Stimulated activated CD4-positive, alpha-beta T cell treated with anti-CD3 and anti-CD28 coated beads, Interleukin-4, amount 100 ng/mL, for 24 hours (primary cell): ENCODE measurements around the gene UBTF.

Source experiments
- DNase-seq: peaks from one replicate; pipeline ENCODE4 v3.0.0-alpha.2; 2020

The UBTF gene

DNA sequence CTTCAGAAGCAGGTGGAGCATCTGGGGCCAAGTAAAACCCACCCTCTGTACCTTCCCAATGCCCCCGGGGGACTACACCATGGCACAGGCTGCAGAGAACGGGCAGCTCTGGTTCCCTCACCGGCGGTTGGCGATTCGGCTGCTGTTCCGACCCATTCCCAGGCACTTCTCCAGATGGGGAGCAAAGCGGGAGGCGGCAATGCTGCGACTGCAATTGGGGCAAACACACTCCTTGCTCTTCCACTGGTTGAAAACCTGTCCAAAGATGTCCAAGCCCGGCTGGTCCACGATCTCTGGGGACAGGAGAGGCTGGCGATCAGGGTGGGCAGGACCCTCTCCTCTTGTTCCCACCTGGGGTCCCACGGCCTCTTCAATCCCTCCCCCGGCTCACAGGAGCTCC is 22.4 kb downstream of the UBTF start:
- DNase-seq: no peak

DNA sequence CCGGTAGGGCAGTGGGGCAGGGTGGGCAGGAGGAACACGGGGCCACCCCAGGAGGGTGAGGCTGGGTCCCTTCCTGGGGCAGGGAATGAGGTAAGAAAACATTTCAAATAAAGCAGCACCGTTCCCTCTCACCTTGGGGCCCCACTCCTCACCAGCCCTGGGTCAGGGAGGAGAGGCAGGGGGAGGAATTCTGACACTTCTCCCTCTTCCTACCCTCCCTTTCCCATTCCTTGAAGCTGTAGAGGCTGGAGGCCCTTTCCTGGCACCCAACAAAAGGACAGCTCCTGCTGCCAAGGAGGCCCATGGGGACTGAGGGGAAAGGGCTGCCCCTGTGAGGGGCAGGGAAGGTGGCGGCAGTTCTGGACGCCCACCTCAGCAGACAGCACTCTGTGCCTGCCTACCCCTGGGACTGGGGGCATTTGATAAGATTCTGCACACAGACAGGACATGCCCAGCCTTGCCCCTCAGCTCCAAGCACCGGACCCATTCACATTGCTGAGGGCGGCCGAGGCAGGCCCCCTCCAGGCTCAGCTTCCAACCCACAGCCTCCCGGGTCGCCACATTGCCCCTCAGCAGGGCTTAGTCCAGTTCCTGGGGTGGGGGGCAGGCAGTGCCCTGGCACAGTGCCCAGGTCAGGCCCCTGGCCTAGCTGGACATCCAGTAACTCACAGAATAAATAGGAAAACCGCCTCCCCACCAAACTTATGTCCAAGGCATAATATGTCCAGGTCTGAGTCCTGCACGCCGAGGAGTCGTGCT is 26.0 kb downstream of the UBTF start:
- no peak for DNase-seq

DNA sequence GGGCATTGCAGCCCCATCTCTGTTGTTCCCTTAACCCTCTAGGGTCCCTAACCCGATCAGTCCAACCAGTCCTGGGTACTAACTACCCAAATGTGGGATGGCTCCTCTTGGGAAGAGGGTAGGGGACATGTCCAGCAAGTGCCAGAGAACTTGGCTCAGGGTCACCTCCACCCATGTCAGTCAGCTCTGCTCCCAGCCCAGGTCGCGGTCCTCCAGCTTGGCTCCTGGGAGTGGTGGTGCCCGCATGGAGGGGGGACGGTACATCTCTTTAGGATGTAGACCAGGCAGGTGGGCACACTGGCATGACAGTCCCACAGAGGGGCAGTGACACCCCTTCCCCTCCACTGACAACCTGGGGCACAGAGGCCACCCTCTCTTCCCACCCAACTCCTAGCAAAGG is 26.7 kb downstream of the UBTF start:
- no peak for DNase-seq

DNA sequence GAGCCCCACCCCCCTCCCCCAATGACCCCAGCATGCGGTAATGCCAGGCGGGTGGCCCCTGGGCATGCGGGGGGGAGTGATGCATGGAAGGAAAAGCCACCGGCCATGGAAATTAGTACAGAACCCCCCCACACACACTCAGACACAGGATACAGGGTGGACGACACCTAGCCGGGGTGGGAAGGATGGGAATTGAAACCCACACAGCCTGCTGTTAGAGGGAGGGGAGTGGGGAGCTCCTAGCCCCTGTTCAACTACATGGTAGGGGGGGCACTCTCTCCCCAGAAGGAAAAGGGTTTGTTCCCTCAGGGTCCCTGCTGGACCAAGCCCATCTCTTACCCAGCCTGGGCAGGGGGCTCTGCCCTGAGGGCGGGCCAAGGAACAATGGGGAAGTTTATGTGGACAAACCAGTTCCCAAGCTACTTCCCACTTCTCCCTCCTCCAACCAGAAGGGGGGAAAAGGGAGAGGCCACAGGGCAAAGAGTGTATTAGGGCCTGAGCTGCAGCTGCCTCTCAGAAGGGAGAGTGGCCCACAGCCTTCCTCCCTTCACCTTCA is 27.5 kb downstream of the UBTF start:
- no peak for DNase-seq

DNA sequence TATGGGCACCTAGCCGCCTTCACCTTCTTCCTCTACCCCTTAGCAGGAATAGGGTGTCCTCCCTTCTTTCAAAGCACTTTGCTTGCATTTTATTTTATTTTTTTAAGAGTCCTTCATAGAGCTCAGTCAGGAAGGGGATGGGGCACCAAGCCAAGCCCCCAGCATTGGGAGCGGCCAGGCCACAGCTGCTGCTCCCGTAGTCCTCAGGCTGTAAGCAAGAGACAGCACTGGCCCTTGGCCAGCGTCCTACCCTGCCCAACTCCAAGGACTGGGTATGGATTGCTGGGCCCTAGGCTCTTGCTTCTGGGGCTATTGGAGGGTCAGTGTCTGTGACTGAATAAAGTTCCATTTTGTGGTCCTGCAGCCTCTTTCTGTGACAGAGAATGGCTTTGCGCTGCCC is 28.1 kb downstream of the UBTF start:
- DNase-seq: no peak

DNA sequence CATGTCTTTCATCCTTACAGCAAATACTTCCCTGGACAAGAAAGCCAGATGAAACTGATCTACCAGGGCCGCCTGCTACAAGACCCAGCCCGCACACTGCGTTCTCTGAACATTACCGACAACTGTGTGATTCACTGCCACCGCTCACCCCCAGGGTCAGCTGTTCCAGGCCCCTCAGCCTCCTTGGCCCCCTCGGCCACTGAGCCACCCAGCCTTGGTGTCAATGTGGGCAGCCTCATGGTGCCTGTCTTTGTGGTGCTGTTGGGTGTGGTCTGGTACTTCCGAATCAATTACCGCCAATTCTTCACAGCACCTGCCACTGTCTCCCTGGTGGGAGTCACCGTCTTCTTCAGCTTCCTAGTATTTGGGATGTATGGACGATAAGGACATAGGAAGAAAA is 29.0 kb downstream of the UBTF start:
- no peak for DNase-seq

DNA sequence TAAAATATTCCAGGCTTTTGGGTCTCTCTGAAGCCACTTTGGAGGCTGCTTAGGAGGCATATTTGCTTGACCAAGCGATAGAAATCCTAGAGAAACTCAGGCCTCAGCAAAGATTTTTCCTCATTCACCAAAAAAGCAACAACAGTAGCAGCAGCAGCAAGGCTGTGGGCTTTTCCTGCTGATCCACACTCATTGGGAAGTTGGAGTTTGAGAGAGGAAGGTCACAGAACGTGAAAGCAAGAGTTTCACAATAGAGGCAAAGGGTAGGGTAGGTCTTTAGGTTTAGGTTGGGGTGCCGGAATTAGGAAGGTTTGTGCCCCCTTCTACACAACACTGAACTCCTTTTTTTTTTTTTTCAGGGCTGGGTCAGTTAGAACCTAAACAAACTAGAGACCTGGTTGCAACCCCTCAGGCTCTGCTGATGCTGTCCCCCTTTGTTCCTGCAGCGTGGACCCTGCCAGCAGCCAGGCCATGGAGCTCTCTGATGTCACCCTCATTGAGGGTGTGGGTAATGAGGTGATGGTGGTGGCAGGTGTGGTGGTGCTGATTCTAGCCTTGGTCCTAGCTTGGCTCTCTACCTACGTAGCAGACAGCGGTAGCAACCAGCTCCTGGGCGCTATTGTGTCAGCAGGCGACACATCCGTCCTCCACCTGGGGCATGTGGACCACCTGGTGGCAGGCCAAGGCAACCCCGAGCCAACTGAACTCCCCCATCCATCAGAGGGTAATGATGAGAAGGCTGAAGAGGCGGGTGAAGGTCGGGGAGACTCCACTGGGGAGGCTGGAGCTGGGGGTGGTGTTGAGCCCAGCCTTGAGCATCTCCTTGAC is 30.7 kb downstream of the UBTF start:
- no peak for DNase-seq

DNA sequence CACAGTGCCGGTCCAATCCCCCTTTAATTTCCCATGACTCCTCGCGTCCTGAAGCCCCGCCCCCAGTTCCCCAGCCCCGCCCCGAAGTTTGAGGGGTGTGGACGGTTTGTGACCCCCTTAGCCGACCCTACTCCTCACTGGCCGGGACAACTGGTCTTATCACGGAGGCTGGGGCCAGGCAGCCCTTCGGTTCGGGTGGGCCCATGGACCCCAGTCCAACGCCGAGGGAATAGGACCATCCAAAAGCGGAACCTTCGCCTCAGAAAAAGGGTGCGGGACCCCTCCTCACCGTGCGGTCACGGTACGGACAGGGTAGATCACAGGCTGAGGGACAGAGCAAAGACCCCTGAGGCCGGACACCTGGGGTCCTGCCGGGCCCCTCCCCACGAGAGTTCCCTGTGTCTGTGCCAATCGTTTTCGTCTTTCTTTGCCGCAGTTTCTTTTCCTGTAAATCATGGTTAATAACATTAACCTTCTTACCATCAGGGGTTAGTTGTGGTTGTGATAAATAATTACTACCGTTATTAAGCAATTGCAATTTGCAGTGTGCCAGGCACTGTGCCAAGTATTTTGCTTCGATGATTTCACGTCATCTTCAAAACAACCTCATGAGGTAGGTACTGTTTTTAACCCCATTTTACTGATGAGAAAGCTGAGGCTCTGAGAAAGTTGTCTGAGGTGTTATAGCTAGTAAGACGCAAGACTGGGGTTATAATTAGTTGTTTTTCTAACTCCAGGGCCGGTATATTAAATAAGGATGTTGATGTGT is 32.2 kb downstream of the UBTF start:
- DNase-seq: no peak

DNA sequence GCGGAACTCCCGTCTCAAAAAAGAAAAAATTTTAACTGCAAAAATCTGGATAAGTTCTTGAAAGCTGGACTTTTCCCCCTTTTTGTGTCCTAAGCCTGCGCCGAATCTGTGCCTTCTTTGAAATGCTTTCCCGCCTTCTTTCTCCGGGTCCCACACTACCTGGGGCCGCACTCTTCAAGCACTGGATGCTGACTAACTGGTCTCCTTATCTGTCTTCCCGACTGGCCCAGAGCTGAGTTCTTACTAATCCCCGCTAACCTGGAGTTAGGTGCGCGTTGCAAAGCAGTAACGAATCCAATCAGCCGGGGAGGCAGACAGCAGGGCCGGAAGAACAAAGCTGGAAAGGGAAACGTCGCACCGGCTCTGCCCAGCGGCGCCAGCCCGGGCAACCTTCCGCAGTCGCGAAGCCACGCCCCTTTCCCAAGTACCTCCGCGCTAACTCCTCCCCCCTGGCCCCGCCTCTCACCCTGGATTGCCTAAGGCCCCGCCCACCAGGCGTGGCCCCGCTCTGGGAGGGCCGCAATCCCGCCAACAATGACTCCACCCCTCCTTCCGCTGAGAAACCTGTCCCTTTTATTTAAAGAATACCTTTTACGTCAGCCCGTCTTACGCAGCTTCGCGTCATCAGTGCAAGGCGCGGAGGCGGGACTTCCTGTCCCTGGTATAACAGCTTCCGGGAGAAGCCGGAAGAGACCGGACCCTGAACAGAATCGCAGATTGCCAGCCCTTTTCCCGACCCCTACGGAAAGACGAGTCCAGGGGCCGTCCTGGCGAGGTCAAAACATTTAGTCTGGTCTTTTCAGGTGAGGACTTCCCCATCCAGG is 33.0 kb downstream of the UBTF start, which contains the start of gene TMUB2:
TMUB2 (plus strand) TSS at position 666 of the 824 bp plus-strand sequence. CDS start 737 bp downstream, outside the sequence.
- peak; percentile 99 for DNase-seq

DNA sequence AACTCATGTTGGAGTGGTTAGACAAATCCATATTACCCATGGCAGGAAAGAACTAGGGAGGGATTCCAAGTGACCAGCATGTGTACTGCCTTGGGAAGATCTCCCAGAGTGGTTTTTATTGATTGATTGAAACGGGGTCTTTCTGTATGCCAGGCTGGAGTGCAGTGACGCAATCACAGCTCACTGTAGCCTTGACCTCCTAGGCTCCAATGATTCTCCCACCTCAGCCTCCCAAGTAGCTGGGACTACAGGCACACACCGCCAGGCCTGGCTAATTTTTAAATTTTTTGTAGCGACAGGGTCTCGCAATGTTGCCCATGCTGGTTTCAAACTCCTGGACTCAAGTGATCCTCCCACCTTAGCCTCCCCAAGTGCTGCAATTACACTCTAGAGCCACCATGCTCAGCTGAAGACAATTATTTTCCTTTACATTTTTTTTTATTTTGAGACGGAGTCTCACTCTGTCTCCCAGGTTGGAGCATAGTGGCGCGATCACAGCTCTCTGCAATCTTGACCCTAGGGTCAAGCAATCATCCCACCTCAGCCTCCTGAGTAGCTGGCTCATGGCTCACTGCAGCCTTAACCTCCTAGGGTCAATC is 35.2 kb downstream of the UBTF start:
- DNase-seq: no peak

DNA sequence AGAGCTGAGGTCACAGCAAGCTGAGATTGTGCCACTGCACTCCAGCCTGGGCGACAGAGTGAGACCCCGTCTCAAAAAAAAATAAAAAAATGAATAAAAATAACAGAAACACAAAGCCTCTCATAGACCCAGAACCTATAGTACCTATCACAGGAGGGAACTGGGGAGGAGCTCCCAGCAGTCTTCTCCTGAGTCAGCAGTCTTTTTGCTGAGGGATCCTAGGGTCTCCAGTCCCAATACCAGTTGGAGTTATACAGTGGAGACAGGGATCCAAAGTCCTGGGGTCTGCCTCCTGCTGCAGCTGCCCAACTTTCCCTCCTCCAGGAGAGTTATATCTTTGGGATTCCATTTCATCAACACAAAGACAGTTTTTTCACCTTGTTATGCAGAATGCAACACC is 36.5 kb downstream of the UBTF start:
- no peak for DNase-seq

DNA sequence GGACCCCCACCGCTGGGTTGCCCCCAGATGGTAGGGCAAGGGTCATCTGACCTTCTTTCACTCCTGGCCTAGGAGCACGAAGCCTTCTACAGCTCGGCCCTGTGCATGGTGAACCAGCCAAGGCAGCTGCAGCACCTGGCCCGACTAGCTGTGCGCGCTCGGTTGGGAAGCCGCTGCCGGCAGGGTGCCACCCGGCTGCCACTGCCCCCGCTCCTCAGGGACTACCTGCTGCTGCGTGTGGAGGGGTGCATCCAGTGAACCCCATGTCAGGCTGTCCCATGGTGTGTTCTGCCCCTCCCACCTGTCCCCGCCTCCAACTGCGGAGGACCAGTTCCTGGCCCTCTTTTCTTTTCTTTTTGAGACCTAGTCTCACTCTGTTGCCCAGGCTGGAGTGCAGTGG is 41.3 kb downstream of the UBTF start:
- no peak for DNase-seq

DNA sequence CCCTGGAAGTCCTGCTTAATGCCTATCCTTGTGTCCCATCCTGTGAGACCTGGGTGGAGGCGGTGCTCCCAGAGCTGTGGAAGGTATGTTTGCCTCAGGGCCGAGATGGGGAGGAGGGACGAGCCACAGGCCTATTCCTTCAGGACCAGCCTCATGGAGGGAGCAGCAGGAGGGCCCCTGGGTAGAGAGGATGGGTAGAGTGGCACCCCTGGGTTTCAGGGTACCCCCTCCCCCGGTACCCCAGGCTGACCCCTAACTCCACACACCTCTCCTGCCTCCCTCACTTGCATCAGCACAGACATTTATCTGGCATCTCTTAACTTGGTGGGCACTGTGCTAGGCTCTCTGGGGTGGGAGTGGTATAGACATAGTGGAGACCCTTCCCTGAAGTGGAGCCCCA is 41.8 kb downstream of the UBTF start:
- DNase-seq: no peak

DNA sequence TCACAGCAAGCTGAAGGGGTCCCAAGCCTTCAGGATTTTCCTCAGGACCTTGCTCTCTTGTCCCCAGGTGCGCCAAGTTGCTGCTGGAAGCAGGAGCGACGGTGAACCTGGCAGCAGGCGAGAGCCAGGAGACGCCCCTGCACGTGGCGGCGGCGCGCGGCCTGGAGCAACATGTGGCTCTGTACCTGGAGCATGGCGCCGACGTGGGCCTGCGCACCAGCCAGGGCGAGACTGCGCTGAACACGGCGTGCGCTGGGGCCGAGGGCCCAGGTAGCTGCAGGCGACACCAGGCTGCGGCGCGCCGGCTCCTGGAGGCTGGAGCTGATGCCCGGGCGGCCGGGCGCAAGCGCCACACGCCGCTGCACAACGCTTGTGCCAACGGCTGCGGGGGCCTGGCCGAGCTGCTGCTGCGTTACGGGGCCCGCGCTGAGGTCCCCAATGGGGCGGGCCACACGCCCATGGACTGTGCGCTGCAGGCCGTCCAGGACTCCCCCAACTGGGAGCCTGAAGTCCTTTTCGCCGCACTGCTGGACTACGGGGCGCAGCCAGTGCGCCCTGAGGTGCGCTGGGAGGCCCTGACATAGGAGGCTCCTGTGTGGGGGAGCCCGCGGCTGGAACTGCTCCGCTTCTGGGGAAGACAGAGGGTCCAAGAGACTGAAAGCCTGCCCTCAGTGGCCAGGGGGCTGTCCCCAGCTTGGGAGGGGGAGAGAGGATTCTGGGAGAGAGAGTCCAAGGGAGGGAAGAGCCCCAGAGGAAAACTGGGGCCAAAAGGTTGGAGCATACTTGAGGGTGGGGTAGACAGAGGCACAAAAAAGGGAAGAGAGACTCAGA is 42.6 kb downstream of the UBTF start:
- DNase-seq: no peak

DNA sequence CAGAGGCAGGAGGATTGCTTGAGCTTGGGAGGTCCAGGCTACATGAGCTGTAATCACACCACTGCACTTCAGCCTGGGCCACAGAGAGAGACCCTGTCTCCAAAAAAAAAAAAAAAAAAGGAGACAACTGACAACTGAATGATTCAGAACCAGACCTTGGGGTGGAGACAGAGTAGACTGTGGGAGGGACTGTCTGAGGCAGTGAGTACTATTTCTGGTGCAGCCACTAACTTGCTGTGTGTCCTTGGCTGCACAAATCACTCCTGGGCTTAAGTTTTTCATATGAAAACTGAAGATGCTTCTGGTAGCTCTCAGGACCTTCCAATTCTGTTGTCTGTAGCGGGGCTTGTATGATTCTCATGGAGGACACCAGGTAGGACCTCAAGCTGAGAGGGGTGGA is 43.2 kb downstream of the UBTF start:
- DNase-seq: no peak

DNA sequence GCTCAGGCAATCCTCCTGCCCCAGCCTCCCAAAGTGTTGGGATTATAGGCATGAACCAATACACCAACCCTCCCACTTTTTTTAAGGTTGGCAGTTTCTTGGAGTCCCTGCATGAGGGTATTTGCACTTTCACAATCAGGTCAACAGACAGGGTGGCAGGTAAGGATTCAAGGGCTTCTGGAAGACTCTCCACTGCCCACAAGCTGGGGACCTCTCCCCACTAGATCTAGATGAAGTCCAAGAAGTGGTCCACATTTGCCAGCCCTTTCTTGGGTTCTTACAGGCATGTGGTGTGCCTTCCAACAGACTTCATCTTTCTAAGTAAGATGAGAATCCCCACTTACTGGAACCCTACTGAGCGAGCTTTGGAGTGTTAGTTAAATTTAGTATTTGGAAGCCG is 45.0 kb downstream of the UBTF start:
- DNase-seq: no peak

DNA sequence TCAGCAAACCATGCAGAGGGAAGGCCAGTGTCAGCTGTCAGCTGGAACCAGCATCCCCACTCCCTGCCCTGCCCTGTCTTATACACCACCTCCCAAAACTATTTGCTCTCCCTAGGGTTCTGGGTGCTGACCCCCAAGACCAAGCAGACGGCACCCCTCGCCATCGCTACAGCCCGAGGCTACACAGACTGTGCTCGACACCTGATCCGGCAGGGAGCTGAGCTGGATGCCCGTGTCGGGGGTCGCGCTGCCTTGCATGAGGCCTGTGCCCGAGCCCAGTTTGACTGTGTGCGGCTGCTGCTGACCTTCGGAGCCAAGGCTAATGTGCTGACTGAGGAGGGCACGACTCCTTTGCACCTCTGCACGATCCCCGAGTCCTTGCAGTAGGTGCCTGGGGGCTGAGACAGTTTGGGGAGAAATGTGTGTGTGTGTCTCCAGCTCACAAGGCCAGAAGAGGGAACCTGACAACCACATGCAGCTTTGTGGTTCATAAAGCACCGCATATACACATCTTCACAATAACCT is 47.5 kb downstream of the UBTF start:
- no peak for DNase-seq

DNA sequence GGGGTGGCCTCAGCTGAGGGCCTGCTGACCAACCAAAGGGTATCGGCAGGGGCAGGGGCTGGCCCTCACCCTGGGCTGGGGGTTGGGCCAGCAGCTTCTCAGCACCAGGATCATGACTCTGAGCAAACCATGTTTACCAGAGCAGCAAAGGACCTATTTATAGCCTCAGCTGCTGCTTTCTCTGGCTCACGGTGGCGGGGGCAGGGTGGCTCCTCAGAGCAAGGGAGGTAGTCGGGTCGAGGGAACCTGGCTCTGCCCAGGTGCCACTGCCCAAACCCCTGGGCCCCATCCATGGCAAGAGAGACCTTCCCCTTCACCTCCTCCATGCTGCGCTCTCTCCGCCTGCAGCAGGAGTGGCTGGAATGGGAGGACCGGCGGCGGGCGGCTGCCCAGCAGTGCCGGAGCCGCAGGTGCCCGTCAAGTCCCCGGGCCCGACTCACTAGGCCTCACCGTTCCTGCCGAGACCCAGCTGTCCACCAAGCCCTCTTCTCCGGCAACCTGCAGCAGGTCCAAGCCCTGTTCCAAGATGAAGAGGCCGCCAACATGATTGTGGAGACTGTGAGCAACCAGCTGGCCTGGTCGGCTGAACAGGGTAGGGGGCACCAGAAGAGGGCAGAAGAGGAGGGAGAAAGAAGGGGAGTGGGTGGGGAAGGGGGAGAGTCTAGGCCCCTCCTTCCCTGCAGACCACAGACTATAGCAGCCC is 48.8 kb downstream of the UBTF start, which contains the start of gene ASB16:
ASB16 (plus strand) TSS at position 206 of the 703 bp plus-strand sequence; CDS start at position 292, 86 bp downstream.
- DNase-seq: no peak

DNA sequence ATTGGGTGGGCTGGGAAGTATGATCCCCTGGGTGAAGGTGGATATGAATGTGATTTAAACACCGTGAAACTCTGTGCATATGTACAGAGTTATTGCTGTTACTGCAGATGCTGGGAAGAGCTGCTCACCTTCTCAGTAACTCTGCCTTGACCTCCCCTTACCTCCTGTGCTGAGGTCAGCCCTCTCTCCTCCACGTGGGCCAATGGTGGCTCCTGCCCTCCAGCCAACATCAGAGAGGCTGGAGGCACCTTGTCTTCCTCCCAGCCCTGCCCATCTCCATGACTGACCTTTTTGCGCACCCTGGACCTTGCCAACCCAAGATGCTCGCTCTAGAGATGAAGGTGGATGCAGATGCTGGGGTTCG is 49.4 kb downstream of the UBTF start:
- DNase-seq: no peak
